Activated T-cell treated with anti-CD3 and anti-CD28 coated beads, Interleukin-2, amount 50 U/mL, for 48 hours (primary cell): Measurements from ENCODE around the gene SALL1.

ENCODE experiments used
- DNase-seq, 2 experiments: peaks; one replicate each; pipeline ENCODE4 v3.0.0-alpha.2; 2020

The SALL1 gene

DNA sequence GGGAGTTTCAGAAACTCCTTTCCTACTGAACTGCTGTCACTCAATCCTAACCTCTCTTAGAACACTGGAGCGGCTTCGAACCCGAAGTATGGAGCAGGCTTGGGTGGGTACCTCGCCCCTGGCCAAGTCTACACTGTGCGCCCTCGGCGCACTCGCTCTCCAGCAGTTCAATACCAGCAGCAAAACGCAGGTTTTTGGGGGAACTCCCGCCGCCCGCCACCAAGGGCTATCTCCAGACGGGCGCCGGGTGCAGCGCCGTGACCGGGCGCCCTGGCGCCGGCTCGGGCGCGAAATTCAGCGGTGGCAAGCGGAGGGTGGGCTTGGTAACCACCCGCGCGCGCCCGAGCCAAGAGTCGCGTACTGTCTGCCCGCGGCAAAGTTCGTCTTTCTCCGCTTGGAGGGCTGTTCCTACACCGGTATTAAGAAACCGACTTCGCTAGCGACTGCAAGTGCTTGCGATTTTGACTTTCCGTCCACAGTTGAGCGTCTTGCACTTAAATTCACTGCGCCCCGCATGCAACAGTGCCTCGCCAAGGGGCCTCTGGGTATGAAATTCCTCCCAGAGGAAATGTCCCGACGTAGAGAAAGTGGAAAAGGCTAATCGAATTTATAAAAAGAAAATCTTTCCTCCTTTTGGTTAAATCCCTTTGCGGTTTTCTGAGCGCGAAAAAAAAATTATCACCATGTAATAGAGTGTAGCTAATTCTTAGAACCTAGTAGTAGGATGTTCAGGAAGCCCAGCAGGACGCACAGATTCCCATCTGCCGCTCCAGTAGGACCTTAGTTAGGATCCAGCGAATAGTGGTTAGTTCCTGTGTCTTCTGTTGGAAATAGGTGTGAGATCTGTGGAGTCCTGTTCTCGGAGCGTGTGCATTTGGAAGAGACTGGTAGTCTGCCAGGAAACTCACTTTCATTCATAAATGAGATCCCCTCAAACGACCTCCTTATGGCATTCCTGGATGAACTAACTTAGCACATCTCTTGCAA lies 5.0 kb upstream of the SALL1 start:
- DNase-seq, result no peak

DNA sequence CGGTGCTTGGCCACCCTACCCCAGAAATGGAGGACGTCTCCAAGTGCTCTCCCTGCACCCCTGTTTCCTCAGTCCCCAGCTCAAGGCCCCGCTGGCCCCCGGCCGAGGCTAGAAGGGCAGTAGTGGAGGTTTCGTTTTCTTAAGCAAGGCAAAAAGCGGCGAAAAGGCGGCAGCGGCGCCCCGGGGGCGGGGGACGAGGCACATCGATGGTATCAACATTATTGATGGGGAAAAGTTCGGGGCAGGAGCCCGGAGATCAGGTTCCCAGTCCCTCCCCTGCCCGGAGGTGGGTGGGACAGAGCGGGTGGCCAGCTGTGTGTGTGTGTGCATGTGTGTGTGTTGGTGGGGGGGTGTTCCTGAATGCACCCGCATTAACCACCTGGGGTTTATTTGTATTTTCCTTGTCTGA lies 4.1 kb upstream of the SALL1 start:
- DNase-seq, result peak in 1 of 2 experiments; percentile 19

DNA sequence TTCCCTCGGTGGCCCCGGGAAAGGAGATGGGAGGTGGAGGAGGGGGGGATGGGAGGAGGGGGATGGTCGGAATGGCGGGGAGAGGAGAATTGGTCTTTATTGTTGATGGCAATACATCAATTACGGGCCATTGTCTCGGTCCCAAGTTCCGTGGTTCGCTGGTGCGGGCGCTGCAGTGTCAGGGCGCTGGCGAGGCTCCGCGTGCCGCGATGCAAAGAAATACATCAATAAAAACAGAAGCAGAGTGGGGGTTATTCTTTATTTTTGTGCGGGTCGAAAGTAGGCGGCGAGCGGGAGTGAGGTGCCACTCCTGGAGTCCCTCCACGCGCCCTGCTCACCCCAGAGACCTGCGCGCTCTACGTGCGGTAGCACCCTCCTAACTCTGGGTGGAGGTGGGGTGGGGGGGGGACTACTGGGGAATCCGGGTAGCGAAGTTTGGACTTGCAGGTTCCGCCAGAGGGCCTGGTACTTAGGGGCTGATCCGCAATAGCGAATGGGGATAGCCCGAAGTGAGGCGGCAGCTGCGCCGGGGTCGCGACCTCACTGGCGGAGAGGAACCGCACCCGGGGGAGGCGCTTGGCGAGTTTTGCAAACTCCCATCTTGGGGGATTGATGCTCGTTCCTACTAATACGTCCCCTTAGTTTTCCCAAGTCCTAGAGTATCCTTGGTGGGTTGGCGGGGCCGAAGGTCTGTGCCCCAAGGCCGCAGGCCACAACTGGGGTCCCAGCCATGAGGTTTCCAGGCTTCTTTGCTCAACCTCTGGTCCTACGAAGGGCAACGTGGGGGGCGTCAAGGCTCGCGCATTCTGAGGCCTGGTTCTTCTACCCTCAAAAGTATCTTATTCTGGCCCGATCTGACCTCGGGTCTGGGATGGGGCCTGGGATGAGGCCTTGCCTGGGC lies 3.5 kb upstream of the SALL1 start:
- DNase-seq, result peak; percentile 19 to 21

DNA sequence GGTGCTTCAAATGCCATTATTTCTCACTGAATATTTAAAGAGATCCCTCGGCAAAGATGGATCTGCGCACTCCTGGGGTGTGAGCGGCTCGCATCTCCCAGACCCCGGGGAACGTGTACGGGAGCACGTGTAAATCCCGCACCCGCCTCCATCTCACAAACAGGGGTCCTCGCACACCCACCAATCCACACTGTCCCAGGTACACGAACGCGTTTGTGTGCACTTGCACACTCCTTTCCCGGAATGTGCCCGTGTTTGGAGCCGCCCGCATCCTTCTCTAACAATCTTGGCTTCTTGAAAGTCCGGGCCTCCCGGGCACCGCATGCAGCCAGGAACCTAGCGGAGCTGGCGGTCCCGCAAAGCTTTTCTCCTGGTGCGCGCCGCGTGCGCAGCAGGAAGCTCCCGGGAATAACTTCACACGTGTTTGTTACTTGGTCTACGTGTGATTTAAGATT lies 2.5 kb upstream of the SALL1 start:
- DNase-seq, result peak in 1 of 2 experiments; percentile 18

DNA sequence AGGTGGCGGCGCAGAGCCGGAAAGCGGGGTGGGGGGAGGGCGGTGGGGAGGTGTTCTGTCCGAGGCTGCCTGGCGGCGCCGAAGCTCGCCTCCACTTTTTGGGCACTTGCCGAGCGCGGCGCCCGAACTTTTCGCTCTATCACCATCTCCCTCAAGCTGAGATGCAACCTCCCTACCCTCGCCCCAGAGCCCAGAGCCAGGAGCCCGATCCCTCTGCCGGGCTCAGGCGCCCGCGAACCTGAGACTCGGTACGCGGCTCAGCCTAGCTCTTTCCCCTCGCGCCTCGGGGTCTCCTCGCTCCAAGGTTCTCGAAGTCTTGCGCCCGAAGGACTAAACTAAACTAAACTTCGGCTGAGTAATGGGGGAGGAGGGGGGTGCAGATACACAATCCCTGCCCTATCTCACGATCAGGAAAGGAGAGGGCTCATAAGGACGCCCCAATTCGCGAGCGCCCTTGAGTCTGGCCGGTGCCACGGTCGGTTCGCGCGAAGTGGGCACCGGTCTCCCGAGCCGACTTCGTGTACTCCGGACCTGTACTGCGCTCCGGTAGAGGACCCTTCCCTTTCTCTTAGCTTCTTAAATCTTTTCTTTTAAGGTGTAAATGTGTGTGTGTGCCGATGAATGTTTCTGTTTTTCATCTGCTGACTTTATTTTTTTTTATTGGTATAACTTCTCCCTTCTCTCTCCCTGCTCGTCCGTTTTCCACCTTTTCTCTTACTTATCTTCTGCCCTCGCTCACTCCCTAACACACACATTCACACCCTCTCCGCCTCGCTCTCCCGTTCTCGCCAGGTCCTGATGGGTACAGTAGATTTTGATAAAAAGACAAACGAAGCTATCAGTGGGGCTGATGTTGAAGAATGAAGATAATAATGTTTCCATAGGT lies 1.9 kb upstream of the SALL1 start:
- peak; percentile 19 to 26 for DNase-seq

GRCh38 chr16:51151961-51152663 lies 1.0 kb upstream of the SALL1 start:
- peak; percentile 19 to 22 for DNase-seq

GRCh38 chr16:51151435-51151960 lies 428 bp upstream of the SALL1 start:
- peak; percentile 19 to 23 for DNase-seq

DNA sequence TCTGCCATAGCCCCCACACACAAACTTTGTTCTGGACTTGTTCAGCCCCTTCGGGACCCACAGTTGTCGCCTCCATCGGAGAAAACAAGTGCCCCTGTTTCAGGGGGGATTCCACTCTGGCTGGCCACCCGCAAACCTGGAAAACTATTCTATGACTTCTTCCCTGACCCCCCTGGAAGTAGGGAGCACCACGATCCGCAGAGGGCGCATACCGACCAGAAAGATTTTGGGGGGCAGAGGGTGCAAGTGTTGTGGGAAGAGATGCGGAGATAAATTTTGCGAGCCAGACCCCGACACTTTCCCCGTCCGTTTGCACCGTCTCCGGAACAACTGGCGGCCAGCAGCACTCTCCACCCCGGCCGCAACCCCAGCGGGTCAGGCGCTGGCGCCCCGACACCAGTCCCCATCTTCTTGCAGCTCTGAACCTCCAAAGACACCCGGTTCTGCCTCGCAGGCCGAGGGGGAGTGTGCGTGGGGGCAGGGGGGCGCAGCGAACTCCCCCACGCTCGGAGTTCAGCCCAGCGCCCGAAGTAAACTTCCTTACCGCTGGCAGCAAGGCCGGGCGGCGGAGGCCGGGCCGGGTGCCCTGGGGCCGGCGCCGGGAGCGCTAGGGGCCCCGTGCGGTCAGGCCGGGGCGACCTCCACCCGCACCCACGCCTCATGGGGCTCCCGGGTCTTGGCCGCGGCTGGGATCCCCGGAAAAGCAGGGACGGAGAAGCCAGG lies 744 bp downstream of the SALL1 start:
- peak in 1 of 2 experiments; percentile 16 for DNase-seq

DNA sequence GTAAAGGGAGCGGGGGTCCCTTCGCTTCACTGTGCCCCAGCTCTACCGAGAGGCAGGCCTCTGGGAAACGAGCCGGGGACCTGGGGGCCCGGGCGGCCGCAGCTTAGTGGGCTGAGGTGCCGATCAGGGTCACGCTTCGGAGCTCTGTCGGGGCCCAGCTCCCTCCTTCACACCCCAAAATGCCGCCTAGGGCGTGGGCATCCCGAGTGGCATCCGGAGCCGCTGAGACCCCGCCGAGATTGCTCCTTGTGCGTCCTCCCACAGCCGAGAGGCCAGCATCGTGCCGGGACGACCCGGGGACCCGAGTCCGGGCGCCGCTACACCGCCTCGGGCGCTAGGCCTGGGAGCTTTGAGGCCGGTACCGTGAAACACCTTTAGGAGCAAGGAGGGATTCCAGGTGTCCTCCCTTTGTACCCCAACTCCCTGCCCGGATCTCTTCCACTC lies 1.3 kb downstream of the SALL1 start:
- no peak for DNase-seq

- DNase-seq, result no peak
Measured at GRCh38 chr16:51149251-51149661, 1.8 kb downstream of the SALL1 start.

- DNase-seq, result no peak
Measured at GRCh38 chr16:51148678-51149228, 2.3 kb downstream of the SALL1 start.

- DNase-seq, result no peak
Measured at GRCh38 chr16:51147776-51148677, 3.0 kb downstream of the SALL1 start.

DNA sequence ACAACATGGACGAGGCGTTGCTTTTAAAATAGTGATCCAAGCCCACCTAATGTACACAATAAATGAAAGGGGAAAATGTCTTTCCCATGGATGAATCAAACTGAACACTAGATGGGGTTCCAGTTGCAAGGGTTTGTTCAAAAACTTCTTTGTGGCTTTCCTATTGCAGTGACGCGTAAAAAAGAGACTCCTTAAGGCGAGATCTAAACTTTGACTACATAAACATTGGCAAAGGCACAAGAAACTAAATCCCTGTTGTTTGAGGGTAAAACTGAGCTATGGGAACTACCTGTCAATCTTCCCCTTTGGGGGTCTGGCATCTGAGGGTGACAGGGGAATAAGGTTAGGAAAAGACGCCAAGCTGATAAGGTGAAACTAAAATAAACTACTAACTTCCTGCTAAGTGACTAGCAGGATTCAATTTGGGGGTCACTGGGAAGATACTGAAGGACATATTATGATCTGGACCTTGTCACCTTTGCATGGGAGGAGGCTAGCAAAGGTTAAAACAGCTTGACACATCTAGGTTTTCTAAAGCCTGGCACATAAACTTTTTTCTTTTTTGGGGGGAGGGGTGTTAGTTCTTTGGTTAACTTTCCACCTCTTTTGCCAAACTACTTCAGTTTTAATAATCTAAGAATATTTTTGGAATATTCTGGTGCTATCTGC lies 4.7 kb downstream of the SALL1 start:
- DNase-seq, result no peak

GRCh38 chr16:51144203-51144602 lies 6.9 kb downstream of the SALL1 start:
- DNase-seq, result no peak

GRCh38 chr16:51143196-51143977 lies 7.7 kb downstream of the SALL1 start:
- no peak for DNase-seq

GRCh38 chr16:51141541-51141940 lies 9.5 kb downstream of the SALL1 start:
- no peak for DNase-seq

DNA sequence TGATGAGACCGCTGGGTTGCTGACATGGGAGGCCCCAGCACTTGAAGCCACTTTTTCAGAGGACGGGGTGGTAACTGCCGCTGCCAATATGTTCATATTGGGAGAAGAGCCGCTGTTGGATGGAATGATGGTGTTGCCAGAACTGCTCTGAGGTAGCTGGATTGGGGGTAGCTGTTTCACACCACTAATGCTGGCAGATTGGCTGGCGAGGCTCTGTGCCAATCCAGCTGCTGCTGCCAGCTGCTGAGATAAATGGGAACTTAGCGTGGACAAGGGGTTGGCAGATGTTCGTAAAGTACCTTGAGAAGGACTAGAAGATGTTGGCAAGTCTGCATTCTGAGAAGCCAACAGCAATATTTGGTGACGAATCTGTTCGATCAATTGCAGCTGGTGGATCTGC lies 10.0 kb downstream of the SALL1 start:
- no peak for DNase-seq

- DNase-seq, result no peak
Measured at GRCh38 chr16:51140112-51140511, 11.0 kb downstream of the SALL1 start.
